Astrocyte of the spinal cord (primary cell): Measurements from ENCODE around the gene ARSI.

ENCODE experiments used
- DNase-seq: peaks from one replicate; pipeline ENCODE4 v3.0.0; 2011; ENCODE audit warnings: low read depth, low spot score
- H3K4me3 ChIP-seq: 2 replicates; pipeline ENCODE4 v1.5.1; 2011; ENCODE audit warnings: low read depth, mild to moderate bottlenecking, low read length, moderate library complexity
- in situ Hi-C: cut with HindIII; loops from 2 replicates; pipeline ENCODE4 v1.10.0; 2017; ENCODE audit warnings: low sequenced_read_pairs
- TF ChIP-seq, protein P1 (sequence below): IDR thresholded peaks from 2 replicates; pipeline ENCODE4 v1.5.1; 2012; ENCODE audit warnings: low read depth, mild to moderate bottlenecking, low read length, inconsistent platforms

ARSI gene

DNA sequence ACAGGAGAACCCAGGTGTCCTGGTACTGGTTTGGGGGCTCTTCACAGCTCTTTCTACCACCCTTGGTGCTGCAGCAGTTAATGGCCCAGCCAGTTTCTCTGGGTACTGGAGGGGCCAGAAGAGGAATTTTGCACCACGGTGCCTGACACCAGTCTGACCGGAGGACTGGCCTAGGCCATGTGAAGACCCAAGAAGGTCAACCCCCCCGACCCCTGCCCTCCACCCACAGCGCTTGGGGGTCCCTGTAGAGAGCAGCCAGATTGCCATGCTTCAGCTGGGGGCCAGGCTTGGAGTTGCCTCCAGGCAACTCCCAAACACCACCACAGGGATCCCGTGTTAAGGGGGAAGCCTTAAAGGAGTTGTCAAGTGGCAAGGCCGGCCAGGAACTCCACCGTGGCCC lies 6.2 kb downstream of the ARSI start:
- no peak for DNase-seq
- in situ Hi-C loops = no loop called here
- TF ChIP-seq, protein P1, sequence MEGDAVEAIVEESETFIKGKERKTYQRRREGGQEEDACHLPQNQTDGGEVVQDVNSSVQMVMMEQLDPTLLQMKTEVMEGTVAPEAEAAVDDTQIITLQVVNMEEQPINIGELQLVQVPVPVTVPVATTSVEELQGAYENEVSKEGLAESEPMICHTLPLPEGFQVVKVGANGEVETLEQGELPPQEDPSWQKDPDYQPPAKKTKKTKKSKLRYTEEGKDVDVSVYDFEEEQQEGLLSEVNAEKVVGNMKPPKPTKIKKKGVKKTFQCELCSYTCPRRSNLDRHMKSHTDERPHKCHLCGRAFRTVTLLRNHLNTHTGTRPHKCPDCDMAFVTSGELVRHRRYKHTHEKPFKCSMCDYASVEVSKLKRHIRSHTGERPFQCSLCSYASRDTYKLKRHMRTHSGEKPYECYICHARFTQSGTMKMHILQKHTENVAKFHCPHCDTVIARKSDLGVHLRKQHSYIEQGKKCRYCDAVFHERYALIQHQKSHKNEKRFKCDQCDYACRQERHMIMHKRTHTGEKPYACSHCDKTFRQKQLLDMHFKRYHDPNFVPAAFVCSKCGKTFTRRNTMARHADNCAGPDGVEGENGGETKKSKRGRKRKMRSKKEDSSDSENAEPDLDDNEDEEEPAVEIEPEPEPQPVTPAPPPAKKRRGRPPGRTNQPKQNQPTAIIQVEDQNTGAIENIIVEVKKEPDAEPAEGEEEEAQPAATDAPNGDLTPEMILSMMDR = no peak
- H3K4me3 ChIP-seq = no peak overlapping the region

DNA sequence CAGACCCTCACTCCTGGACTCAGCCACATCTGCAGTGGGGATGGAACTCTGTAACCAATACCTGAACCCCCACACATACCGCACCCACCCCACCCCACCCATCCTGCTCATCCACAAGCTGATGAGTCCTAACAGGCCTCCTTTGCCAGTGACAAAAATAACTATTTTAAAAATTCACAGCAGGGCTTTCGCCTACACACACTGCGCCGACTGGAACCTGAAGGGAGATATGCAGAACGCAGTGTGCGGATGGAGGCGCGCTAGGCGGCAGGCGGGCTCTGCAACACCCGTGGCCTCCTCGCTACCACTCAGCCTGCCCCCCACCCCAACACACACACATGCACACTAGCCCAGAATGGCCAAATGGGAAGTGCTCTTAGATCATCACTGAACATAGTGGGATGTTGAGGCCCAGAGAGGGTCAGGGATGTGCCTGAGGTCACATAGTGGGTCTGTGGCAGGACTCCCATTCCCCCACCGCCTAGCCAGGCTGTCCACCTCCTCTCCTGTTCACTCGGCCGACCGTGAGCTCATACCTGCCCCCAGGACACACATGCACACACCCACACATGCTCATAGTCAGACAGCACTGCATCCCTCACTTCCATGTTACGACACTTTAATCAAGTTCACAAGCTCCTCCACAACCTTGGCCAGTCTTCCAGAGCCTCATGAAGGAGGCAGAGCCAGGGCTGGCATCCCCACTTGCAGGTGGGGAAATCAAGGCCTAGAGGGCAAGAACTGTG lies 6.8 kb downstream of the ARSI start:
- no peak for DNase-seq
- in situ Hi-C loops = no loop called here
- TF ChIP-seq, protein P1 = no peak
- no peak overlapping the region for H3K4me3 ChIP-seq

DNA sequence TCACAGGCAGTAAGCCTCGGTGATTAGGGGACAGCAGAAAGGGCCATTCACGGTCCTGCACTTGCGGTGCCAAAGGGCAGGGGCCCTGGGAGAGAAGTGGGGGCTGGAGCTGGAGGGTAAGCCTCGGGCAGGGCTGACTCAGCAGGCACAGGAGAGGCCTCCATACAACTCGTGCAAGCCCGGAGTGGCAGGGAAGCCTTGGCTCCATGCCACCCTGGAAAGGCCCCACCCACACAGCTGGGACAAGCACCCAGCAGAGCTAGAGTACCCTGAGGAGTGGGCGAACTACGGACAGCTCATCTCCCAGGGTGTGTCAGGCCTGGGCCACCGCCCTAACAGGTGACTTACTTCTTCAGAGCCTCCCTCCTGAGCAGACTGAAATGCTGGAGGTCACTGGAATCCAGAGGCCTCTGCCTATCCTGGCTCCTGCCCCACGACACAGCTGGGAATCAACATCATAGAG lies 7.5 kb downstream of the ARSI start:
- in situ Hi-C loops = no loop called here
- TF ChIP-seq, protein P1 = no peak
- peak; percentile 50 for DNase-seq
- no peak overlapping the region for H3K4me3 ChIP-seq

DNA sequence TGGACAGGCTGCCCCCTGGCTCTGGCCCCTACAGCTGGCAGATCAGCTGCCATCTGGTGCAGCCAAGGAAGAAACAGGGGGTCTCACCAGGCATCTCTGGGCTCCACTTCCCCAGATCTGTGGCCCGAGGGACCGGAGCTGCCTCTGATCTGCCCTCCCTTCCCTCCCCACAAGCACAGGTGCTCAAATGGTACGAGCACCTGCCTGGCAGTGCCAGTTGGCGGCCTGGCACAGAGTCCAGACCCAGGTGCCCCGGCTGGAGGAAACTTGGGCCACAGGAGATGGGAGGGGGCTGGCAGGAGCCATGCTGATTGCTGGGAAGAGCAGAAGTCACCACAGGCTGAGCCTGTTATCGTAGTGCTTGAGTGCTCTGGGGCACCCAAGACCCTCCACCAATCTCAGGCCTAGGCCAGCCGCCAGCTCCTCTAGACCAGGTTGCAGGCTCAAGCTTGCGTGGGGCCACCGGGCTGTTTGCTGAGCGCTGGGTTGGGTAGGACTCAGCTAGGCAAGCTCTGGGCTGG lies 8.1 kb downstream of the ARSI start:
- no peak overlapping the region for H3K4me3 ChIP-seq
- TF ChIP-seq, protein P1 = no peak
- in situ Hi-C loops = no loop called here
- DNase-seq = no peak

DNA sequence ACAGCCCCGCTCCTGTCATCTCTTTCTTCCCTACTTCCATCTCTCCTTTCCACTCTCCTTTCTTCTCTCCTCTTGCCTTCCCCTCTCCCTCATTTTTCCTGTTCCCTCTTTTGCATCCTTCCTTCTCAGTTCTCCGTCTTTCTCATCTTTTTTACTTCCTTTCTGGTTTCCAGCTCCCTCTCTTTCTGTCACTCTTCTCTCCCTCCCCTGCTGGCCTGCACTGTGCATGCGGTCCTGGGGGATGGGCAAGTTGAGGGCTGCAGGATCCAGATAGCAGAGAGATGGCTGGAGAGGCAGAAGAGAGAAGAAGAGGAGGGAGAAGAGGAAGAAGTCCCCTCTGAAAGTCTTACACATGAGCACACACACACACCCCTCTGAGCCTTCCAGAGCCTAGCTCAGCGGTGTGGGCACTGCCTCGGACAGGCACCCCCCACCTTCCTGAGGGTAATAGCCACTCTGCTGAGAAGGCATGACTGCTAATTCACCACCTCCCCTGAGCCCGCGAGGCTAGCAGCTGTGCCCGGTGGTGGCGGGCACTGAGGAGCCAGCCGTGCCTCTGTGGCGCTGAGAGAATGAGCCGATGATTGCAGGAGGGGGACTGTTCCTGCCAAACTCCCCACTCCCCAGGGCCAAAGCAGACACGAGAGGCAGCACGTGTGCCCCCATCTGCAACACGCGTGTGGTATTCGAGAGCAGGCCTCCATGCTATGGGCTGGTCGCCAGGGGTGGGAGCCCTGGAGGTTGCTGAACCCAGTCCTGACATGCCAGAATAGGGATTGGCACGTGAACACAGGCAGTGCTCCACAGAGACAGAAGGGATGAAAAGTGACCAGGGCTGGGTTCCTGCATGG lies 9.4 kb downstream of the ARSI start:
- in situ Hi-C loops = no loop called here
- TF ChIP-seq, protein P1 = no peak
- DNase-seq = no peak
- no peak overlapping the region for H3K4me3 ChIP-seq
